GM12878 (cell line): ENCODE measurements around the gene CLN6.

ENCODE experiments used
- ATF7 ChIP-seq: fragments of 450-650 bp; IDR thresholded peaks from 2 replicates; pipeline ENCODE4 v1.6.1; 2016; ENCODE audit warnings: low read depth, mild to moderate bottlenecking
- FOXM1 ChIP-seq: IDR thresholded peaks from 2 replicates; pipeline ENCODE4 v1.6.1; 2012; ENCODE audit warnings: low read depth, mild to moderate bottlenecking, inconsistent platforms, low read length, moderate library complexity
- KAT2A ChIP-seq: conservative IDR thresholded peaks from 2 replicates; pipeline ENCODE4 v1.6.1; 2011; ENCODE audit warnings: low read depth, low read length; ENCODE audit not compliant: control insufficient read depth
- NR2C1 ChIP-seq: fragments of 450-650 bp; IDR thresholded peaks from 2 replicates; pipeline ENCODE4 v1.6.1; 2017; ENCODE audit warnings: antibody characterized with exemption, mild to moderate bottlenecking, moderate library complexity
- POLR2AphosphoS5 ChIP-seq: IDR thresholded peaks from 2 replicates; pipeline ENCODE4 v1.6.1; 2011; ENCODE audit warnings: mild to moderate bottlenecking, low read length, inconsistent platforms
- SMAD1 ChIP-seq: fragments of 450-650 bp; IDR thresholded peaks from 2 replicates; pipeline ENCODE4 v1.6.1; 2018; ENCODE audit warnings: mild to moderate bottlenecking, low read depth; ENCODE audit not compliant: partially characterized antibody
- SMC3 ChIP-seq: IDR thresholded peaks from 2 replicates; pipeline ENCODE4 v1.6.1; 2011; ENCODE audit warnings: low read length, improper control_type of control experiment, borderline replicate concordance
- TBL1XR1 ChIP-seq: IDR thresholded peaks from 2 replicates; pipeline ENCODE4 v1.6.1; 2012; ENCODE audit warnings: low read depth, low read length, improper control_type of control experiment
- TF ChIP-seq, protein P1 (sequence below), 3 experiments: IDR thresholded peaks in 2 of 3; conservative IDR thresholded peaks in 1 of 3; 2 replicates each; pipeline ENCODE4 v1.5.1; 2011; ENCODE audit warnings: low read depth in 3 of 3, low read length in 3 of 3, mild to moderate bottlenecking in 3 of 3, control low read depth in 2 of 3, moderate library complexity in 2 of 3, inconsistent platforms in 1 of 3, mixed read lengths in 1 of 3; ENCODE audit not compliant: control insufficient read depth in 2 of 3, insufficient read depth in 1 of 3; ENCODE audit errors: extremely low read depth in 1 of 3
- TF ChIP-seq, protein P2 (sequence below): fragments of 450-650 bp; IDR thresholded peaks from 2 replicates; pipeline ENCODE4 v1.6.1; 2017; ENCODE audit warnings: mild to moderate bottlenecking, low read depth, inconsistent platforms; ENCODE audit not compliant: poor library complexity, severe bottlenecking
- TF ChIP-seq, protein P3 (sequence below): fragments of 450-650 bp; formaldehyde crosslinking; IDR thresholded peaks from 2 replicates; pipeline ENCODE4 v1.4.0; 2020; ENCODE audit warnings: mild to moderate bottlenecking, moderate library complexity

DNA sequence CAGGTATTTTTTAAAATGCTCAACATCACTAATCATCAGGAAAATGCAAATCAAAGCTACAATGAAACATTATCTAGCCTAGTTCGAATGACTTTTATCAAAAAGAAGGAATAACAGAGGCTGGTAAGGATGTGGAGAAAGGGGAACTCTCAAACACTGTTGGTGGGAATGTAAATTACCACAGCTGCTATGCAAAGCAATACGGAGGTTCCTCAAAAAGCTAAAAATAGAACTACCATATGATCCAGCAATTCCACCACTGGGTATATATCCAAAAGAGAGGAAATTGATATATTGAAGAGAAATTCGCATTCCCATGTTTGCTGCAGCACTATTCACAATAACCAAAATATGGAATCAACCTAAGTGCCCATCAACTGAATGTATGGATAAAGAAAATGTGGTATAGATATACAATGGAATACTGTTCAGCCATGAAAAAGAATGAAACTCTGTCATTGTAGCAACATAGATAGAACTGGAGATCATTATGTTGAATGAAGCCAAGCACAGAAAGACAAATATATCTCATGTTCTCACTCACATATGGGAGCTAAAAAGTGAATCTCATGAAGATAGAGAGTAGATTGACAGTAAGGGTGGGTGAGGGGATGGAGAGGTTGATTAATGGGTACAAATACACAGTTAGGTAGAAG, 19.7 kb upstream of the CLN6 start:
- TF ChIP-seq SMC3: no peak
- TF ChIP-seq, protein P1, sequence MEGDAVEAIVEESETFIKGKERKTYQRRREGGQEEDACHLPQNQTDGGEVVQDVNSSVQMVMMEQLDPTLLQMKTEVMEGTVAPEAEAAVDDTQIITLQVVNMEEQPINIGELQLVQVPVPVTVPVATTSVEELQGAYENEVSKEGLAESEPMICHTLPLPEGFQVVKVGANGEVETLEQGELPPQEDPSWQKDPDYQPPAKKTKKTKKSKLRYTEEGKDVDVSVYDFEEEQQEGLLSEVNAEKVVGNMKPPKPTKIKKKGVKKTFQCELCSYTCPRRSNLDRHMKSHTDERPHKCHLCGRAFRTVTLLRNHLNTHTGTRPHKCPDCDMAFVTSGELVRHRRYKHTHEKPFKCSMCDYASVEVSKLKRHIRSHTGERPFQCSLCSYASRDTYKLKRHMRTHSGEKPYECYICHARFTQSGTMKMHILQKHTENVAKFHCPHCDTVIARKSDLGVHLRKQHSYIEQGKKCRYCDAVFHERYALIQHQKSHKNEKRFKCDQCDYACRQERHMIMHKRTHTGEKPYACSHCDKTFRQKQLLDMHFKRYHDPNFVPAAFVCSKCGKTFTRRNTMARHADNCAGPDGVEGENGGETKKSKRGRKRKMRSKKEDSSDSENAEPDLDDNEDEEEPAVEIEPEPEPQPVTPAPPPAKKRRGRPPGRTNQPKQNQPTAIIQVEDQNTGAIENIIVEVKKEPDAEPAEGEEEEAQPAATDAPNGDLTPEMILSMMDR (IDR thresholded peaks at IDR 0.05 in 2 of 3, conservative IDR thresholded peaks at IDR 0.05 in 1 of 3; ENCODE audit: control insufficient read depth in 2 of 3, extremely low read depth in 1 of 3, insufficient read depth in 1 of 3, low read depth in 3 of 3, low read length in 3 of 3): no peak
- no peak for TF ChIP-seq FOXM1
- no peak for TF ChIP-seq NR2C1
- TF ChIP-seq, protein P2, sequence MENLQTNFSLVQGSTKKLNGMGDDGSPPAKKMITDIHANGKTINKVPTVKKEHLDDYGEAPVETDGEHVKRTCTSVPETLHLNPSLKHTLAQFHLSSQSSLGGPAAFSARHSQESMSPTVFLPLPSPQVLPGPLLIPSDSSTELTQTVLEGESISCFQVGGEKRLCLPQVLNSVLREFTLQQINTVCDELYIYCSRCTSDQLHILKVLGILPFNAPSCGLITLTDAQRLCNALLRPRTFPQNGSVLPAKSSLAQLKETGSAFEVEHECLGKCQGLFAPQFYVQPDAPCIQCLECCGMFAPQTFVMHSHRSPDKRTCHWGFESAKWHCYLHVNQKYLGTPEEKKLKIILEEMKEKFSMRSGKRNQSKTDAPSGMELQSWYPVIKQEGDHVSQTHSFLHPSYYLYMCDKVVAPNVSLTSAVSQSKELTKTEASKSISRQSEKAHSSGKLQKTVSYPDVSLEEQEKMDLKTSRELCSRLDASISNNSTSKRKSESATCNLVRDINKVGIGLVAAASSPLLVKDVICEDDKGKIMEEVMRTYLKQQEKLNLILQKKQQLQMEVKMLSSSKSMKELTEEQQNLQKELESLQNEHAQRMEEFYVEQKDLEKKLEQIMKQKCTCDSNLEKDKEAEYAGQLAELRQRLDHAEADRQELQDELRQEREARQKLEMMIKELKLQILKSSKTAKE: no peak
- TF ChIP-seq POLR2AphosphoS5: no peak
- TF ChIP-seq KAT2A: no peak
- TF ChIP-seq SMAD1: no peak
- no peak for TF ChIP-seq ATF7
- no peak for TF ChIP-seq TBL1XR1
- TF ChIP-seq, protein P3, sequence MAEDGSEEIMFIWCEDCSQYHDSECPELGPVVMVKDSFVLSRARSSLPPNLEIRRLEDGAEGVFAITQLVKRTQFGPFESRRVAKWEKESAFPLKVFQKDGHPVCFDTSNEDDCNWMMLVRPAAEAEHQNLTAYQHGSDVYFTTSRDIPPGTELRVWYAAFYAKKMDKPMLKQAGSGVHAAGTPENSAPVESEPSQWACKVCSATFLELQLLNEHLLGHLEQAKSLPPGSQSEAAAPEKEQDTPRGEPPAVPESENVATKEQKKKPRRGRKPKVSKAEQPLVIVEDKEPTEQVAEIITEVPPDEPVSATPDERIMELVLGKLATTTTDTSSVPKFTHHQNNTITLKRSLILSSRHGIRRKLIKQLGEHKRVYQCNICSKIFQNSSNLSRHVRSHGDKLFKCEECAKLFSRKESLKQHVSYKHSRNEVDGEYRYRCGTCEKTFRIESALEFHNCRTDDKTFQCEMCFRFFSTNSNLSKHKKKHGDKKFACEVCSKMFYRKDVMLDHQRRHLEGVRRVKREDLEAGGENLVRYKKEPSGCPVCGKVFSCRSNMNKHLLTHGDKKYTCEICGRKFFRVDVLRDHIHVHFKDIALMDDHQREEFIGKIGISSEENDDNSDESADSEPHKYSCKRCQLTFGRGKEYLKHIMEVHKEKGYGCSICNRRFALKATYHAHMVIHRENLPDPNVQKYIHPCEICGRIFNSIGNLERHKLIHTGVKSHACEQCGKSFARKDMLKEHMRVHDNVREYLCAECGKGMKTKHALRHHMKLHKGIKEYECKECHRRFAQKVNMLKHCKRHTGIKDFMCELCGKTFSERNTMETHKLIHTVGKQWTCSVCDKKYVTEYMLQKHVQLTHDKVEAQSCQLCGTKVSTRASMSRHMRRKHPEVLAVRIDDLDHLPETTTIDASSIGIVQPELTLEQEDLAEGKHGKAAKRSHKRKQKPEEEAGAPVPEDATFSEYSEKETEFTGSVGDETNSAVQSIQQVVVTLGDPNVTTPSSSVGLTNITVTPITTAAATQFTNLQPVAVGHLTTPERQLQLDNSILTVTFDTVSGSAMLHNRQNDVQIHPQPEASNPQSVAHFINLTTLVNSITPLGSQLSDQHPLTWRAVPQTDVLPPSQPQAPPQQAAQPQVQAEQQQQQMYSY: no peak
